HPDE6-E6E7 (cell line): ENCODE data around the gene PRSS21.
A peak's percentile ranks its signal among the peaks of the same experiment; 100 is the strongest.

Experiments
- DNase-seq: peaks from one replicate; pipeline ENCODE4 v3.0.0; 2011; ENCODE audit warnings: missing footprints; ENCODE audit errors: extremely low spot score

PRSS21 gene

GRCh38 chr16:2825906-2826305 is 8.9 kb downstream of the PRSS21 start:
- no peak for DNase-seq

GRCh38 chr16:2826591-2827373 is 9.7 kb downstream of the PRSS21 start:
- DNase-seq = no peak

GRCh38 chr16:2827374-2827791 is 10.3 kb downstream of the PRSS21 start:
- no peak for DNase-seq

GRCh38 chr16:2827831-2828520 is 10.9 kb downstream of the PRSS21 start:
- no peak for DNase-seq

- no peak for DNase-seq
Measured at GRCh38 chr16:2828521-2828840, 11.4 kb downstream of the PRSS21 start.

- no peak for DNase-seq
Measured at GRCh38 chr16:2828876-2829430, 11.9 kb downstream of the PRSS21 start.

- DNase-seq = no peak
Measured at GRCh38 chr16:2829501-2830354, 12.7 kb downstream of the PRSS21 start, which contains the start of gene ZG16B. Gene ZG16B (plus strand): TSS chr16:2830303. CDS start chr16:2830442, 139 bp downstream.

GRCh38 chr16:2830355-2830695 is 13.3 kb downstream of the PRSS21 start:
- DNase-seq = no peak

- no peak for DNase-seq
Measured at GRCh38 chr16:2831203-2831602, 14.2 kb downstream of the PRSS21 start.

- DNase-seq = no peak
Measured at GRCh38 chr16:2833776-2834175, 16.7 kb downstream of the PRSS21 start.

GRCh38 chr16:2834968-2835367 is 17.9 kb downstream of the PRSS21 start:
- DNase-seq = no peak

- peak; percentile 92 for DNase-seq
Measured at GRCh38 chr16:2835638-2836493, 18.8 kb downstream of the PRSS21 start.

- DNase-seq = no peak
Measured at GRCh38 chr16:2836646-2837508, 19.8 kb downstream of the PRSS21 start.

GRCh38 chr16:2838928-2839327 is 21.9 kb downstream of the PRSS21 start:
- DNase-seq = no peak

GRCh38 chr16:2839650-2840450 is 22.8 kb downstream of the PRSS21 start:
- DNase-seq = no peak

GRCh38 chr16:2840914-2841313 is 23.9 kb downstream of the PRSS21 start:
- DNase-seq = no peak

- no peak for DNase-seq
Measured at GRCh38 chr16:2841606-2842339, 24.7 kb downstream of the PRSS21 start.

GRCh38 chr16:2842340-2843000 is 25.4 kb downstream of the PRSS21 start:
- no peak for DNase-seq
